ENCODE results near the gene MICU2.
A peak's percentile ranks its signal among the peaks of the same experiment; 100 is the strongest.

Gene MICU2

GRCh38 chr13:21603531-21604448 lies at the start of gene MICU2:
TSS of gene MICU2 (minus strand) at chr13:21604170. CDS start at chr13:21604148, 22 bp downstream.
- peak; percentile 92 to 93 for DNase-seq (ENCODE audit: low read depth in 2 of 2)

- no peak for DNase-seq (ENCODE audit: low read depth in 2 of 2)
These were observed 37.7 kb upstream of the MICU2 start for GRCh38 chr13:21641629-21642028.

- no peak for DNase-seq (ENCODE audit: low read depth in 2 of 2)
These were observed 35.6 kb upstream of the MICU2 start for GRCh38 chr13:21639561-21639960.

GRCh38 chr13:21638319-21639282 lies 34.6 kb upstream of the MICU2 start:
- no peak for DNase-seq (ENCODE audit: low read depth in 2 of 2)

GRCh38 chr13:21637296-21637695 lies 33.3 kb upstream of the MICU2 start:
- DNase-seq (ENCODE audit: low read depth in 2 of 2) = peak in 1 of 2 donors; percentile 10

- no peak for DNase-seq (ENCODE audit: low read depth in 2 of 2)
These were observed 32.7 kb upstream of the MICU2 start for GRCh38 chr13:21636656-21637055.

- DNase-seq (ENCODE audit: low read depth in 2 of 2) = no peak
These were observed 28.2 kb upstream of the MICU2 start for GRCh38 chr13:21632196-21632595.

- no peak for DNase-seq (ENCODE audit: low read depth in 2 of 2)
These were observed 21.4 kb upstream of the MICU2 start for GRCh38 chr13:21625366-21625765.

- DNase-seq (ENCODE audit: low read depth in 2 of 2) = no peak
These were observed 16.9 kb upstream of the MICU2 start for GRCh38 chr13:21620861-21621260.

GRCh38 chr13:21619633-21620220 lies 15.8 kb upstream of the MICU2 start:
- DNase-seq (ENCODE audit: low read depth in 2 of 2) = no peak

- no peak for DNase-seq (ENCODE audit: low read depth in 2 of 2)
These were observed 12.9 kb upstream of the MICU2 start for GRCh38 chr13:21616880-21617279.

- DNase-seq (ENCODE audit: low read depth in 2 of 2) = no peak
These were observed 12.4 kb upstream of the MICU2 start for GRCh38 chr13:21616205-21616866.

- no peak for DNase-seq (ENCODE audit: low read depth in 2 of 2)
These were observed 11.5 kb upstream of the MICU2 start for GRCh38 chr13:21615427-21615826.

- DNase-seq (ENCODE audit: low read depth in 2 of 2) = no peak
These were observed 9.8 kb upstream of the MICU2 start for GRCh38 chr13:21613791-21614190.

GRCh38 chr13:21611385-21611784 lies 7.4 kb upstream of the MICU2 start:
- no peak for DNase-seq (ENCODE audit: low read depth in 2 of 2)

- DNase-seq (ENCODE audit: low read depth in 2 of 2) = no peak
These were observed 6.7 kb upstream of the MICU2 start for GRCh38 chr13:21610687-21611086.

- DNase-seq (ENCODE audit: low read depth in 2 of 2) = no peak
These were observed 5.0 kb upstream of the MICU2 start for GRCh38 chr13:21608961-21609360.

- DNase-seq (ENCODE audit: low read depth in 2 of 2) = no peak
These were observed 2.8 kb upstream of the MICU2 start for GRCh38 chr13:21606796-21607195.

- no peak for DNase-seq (ENCODE audit: low read depth in 2 of 2)
These were observed 2.3 kb upstream of the MICU2 start for GRCh38 chr13:21606251-21606650.

GRCh38 chr13:21596722-21597121 lies 7.2 kb downstream of the MICU2 start:
- DNase-seq (ENCODE audit: low read depth in 2 of 2) = no peak

- DNase-seq (ENCODE audit: low read depth in 2 of 2) = no peak
These were observed 8.5 kb downstream of the MICU2 start for GRCh38 chr13:21595546-21595822.
